Naive thymus-derived CD8-positive, alpha-beta T cell (primary cell): ENCODE data around the gene THOC6. TPM values are rescaled to one million over a fixed set of nuclear protein-coding genes. Genes with fewer than 3 reads are reported as not detected.

ENCODE experiments used
- ATAC-seq, 2 donors: fragments of 150-1000 bp; cut with Tn5 transposase in 1 of 2; sonication (Bioruptor Pico), chemical (Tn5 transposase) in 1 of 2; 1 replicate in 1 of 2; 2 replicates in 1 of 2; pipeline ENCODE4 v1.10.0; 2021; ENCODE audit warnings: mild to moderate bottlenecking in 2 of 2, moderate library complexity in 2 of 2
- POLR2A ChIA-PET: fragments of 350-600 bp; sonication (Branson Sonifier 250); formaldehyde crosslinking; loops from one replicate; lab custom pipeline; 2021; ENCODE audit warnings: antibody characterized with exemption; lab: Charles Lee
- DNase-seq, 10 donors: peaks; one replicate each; pipeline versions ENCODE4 v3.0.0 to v3.0.0-alpha.2; 2020 to 2022
- H3K27ac Mint-ChIP-seq, 10 donors: one replicate each; pipeline ENCODE4 v1.8.0; 2020 to 2022; ENCODE audit warnings: mild to moderate bottlenecking in 10 of 10, mixed read lengths in 10 of 10, moderate library complexity in 4 of 10, inconsistent platforms in 1 of 10
- H3K27me3 Mint-ChIP-seq, 5 donors: one replicate each; pipeline ENCODE4 v1.8.0; 2021 to 2022; ENCODE audit warnings: mixed read lengths in 5 of 5
- H3K36me3 Mint-ChIP-seq, 3 donors: one replicate each; pipeline ENCODE4 v1.8.0; 2020 to 2022; ENCODE audit warnings: mixed read lengths in 3 of 3, mild to moderate bottlenecking in 2 of 3, inconsistent platforms in 1 of 3
- H3K4me1 Mint-ChIP-seq, 4 donors: one replicate each; pipeline ENCODE4 v1.8.0; 2021 to 2022; ENCODE audit warnings: mixed read lengths in 4 of 4
- H3K4me3 Mint-ChIP-seq, 10 donors: one replicate each; pipeline ENCODE4 v1.8.0; 2020 to 2022; ENCODE audit warnings: mild to moderate bottlenecking in 10 of 10, mixed read lengths in 10 of 10, moderate library complexity in 6 of 10, inconsistent platforms in 1 of 10
- H3K9me3 Mint-ChIP-seq, 9 donors: one replicate each; pipeline ENCODE4 v1.8.0; 2020 to 2022; ENCODE audit warnings: mixed read lengths in 9 of 9, mild to moderate bottlenecking in 3 of 9, inconsistent platforms in 1 of 9, moderate library complexity in 1 of 9
- polyA plus RNA-seq, 3 donors: library from polyadenylated mRNA; unstranded; fragments of 300-500 nt; fragmentation: Illumina TruSeq; gene quantifications; one replicate each; pipeline ENCODE4 v1.2.3, GENCODE V29; 2021
- total RNA-seq, 8 experiments: library from RNA in 2 of 8; stranded (reverse) in 2 of 8; gene quantifications; one replicate each; pipeline ENCODE4 v1.2.3 and lab custom pipeline; 2021 to 2026

The THOC6 gene
- total and polyA plus RNA-seq, 5 experiments from 2014 or later = 24.2 to 59.0 (median 45.2) TPM

DNA sequence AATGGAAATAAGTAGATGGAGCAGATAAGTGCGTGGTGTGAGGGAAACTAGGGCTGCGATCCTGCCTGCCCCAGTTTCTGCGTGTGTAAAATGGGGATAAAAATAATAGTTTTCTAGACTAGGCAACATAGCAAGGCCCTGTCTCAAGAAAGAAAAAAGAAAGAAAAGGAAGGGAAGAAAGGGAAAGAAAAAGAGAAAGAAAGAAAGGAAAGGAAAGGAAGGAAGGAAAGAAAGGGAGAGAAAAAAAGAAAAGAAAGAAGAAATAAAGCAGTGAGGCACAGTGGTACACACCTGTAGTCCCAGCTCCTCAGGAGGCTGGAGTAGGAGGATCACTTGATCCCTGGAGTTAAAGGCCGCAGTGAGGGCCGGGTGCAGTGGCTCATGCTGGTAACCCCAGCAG is 41.4 kb upstream of the THOC6 start:
- POLR2A ChIA-PET = interaction anchor here (0.7 kb wide), 1 partner anchor 117 kb away, joined by 4 read pairs; no protein-coding TSS in a partner anchor
- H3K27ac Mint-ChIP-seq = peak overlapping the region in 1 of 10 donors; percentile 37
- peak overlapping the region in 9 of 10 donors; percentile 1 to 80 (median 67) for H3K4me3 Mint-ChIP-seq

DNA sequence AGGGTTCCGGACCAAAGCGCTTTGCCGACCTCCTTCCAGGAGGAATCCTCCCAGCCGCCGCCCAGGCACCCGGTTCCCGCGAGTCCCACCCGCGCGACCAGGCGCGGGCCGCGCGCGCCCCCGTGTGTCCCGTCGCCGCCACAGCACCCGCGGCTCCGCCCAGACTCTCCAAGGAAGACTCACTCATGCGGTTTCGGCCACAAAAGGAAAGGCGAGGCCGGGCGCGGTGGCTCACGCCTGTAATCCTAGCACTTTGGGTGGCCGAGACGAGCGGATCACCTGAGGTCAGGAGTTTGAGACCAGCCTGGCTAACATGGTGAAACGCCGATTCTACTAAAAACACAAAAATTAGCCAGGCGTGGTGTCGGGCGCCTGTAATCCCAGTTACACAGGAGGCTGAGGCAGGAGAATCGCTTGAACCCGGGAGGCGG is 40.1 kb upstream of the THOC6 start:
- Mint-ChIP-seq H3K27me3 (no peaks in the 10 kb centered on the region), H3K9me3 (no peaks in the 10 kb centered on the region), H3K27ac (no peak overlapping the region), H3K4me3 (peak overlapping the region in 4 of 10 donors; percentile 22 to 48 (median 28)), H3K36me3 (no peaks in the 10 kb centered on the region), H3K4me1 (peaks cover 0 to 25% (median 15%) of the 10 kb centered on the region in 4 donors)
- ATAC-seq (peak; percentile 50 to 55), DNase-seq (peak in 7 of 10 donors; percentile 45 to 69 (median 57))
- POLR2A ChIA-PET = no interaction called here

More for the DNA sequence above, 41.4 kb upstream of the THOC6 start:
- Mint-ChIP-seq H3K27me3 (no peaks in the 10 kb centered on the region), H3K36me3 (no peaks in the 10 kb centered on the region), H3K9me3 (no peaks in the 10 kb centered on the region), H3K4me1 (peaks cover 0 to 25% (median 15%) of the 10 kb centered on the region in 4 donors)
- no peak for DNase-seq
- no peak for ATAC-seq

DNA sequence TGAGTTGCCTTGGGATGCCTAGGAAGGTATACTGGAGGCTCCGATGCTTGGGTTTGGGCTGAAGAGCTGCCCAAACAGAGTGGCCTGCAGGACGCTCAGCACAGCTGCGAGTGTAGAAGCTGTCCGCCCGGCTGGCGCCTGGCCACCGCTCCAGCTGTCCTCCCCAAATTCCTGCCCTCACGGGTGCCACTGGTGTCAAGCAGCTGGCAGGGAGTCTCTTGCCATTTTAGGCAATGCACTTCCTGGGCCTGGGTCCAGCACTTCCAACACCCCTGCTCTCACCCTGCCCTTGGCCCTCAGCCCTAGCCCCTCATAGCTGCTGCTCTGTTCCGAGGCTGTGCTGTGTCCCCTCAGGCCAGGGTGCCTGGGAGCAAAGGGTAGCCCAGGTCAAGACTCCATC is 38.4 kb upstream of the THOC6 start:
- peaks cover 0 to 25% (median 14%) of the 10 kb centered on the region in 4 donors for H3K4me1 Mint-ChIP-seq
- H3K9me3 Mint-ChIP-seq = no peaks in the 10 kb centered on the region
- no peaks in the 10 kb centered on the region for H3K27me3 Mint-ChIP-seq
- DNase-seq (no peak), ATAC-seq (no peak)
- no peaks in the 10 kb centered on the region for H3K36me3 Mint-ChIP-seq
- H3K4me3 Mint-ChIP-seq = no peak overlapping the region
- H3K27ac Mint-ChIP-seq = no peak overlapping the region
- POLR2A ChIA-PET = no interaction called here

DNA sequence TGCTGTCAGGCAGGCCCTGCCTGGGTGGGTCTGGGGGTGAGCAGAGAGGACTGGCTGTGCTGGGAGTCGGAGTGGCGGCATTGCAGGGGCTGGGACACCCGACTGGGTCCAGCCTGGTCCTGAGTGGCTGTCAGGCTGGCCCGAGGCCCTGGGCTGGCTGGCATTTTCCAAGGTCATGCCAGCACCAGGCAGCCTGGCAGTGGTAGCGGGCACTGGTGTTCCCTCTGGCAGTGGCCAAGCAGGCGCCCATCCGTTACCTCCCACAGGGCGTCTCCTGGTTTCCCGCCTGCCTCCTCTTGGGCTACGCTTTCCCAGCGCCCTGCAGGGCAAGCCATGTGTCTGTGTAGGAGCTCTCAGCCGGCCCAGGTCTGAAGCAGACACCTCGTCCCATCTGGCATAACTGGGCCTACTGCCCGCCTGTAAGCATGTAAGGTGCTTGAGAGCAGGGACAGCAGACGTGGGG is 37.9 kb upstream of the THOC6 start:
- H3K4me3 Mint-ChIP-seq = no peak overlapping the region
- ATAC-seq (no peak), DNase-seq (no peak)
- peaks cover 0 to 22% (median 11%) of the 10 kb centered on the region in 4 donors for H3K4me1 Mint-ChIP-seq
- no peaks in the 10 kb centered on the region for H3K27me3 Mint-ChIP-seq
- POLR2A ChIA-PET = interaction anchor here (0.7 kb wide), 1 partner anchor 1135 kb away, joined by 3 read pairs; no protein-coding TSS in a partner anchor
- H3K36me3 Mint-ChIP-seq = no peaks in the 10 kb centered on the region
- H3K27ac Mint-ChIP-seq = no peak overlapping the region
- no peaks in the 10 kb centered on the region for H3K9me3 Mint-ChIP-seq

DNA sequence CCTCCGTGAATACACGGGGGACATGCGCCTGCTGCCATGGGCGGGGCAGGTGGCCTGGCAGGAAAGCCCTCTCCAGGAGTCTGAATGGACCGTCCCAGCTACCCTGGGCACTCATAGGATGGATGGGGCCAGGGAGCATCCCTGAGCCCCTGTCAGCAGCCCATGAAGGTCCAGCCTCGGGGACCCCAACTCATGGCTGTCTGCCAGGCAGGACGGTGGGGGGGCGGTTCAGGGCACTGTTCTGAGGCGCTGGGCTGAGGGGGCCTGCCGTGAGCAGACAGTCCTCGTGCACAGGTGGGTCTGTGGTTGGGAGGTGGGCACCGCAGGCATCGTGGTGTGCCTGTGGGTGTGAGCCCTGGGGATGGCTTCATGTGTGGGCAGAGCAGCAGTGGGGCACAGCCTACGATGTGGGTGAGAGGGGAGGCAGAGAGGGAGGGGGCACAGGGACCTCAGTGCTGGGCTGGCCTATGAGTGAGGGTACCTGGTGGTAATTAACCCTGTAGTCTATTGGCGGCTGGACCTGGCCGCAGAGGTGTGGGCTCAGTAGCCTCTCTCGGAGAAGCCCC is 37.1 kb upstream of the THOC6 start:
- DNase-seq (no peak), ATAC-seq (no peak)
- POLR2A ChIA-PET = interaction anchor here (0.7 kb wide), 1 partner anchor 1134 kb away, joined by 3 read pairs; no protein-coding TSS in a partner anchor
- Mint-ChIP-seq H3K9me3 (no peaks in the 10 kb centered on the region), H3K36me3 (no peaks in the 10 kb centered on the region), H3K27me3 (no peaks in the 10 kb centered on the region), H3K4me3 (no peak overlapping the region), H3K27ac (no peak overlapping the region), H3K4me1 (peaks cover 0 to 14% (median 7%) of the 10 kb centered on the region in 4 donors)

DNA sequence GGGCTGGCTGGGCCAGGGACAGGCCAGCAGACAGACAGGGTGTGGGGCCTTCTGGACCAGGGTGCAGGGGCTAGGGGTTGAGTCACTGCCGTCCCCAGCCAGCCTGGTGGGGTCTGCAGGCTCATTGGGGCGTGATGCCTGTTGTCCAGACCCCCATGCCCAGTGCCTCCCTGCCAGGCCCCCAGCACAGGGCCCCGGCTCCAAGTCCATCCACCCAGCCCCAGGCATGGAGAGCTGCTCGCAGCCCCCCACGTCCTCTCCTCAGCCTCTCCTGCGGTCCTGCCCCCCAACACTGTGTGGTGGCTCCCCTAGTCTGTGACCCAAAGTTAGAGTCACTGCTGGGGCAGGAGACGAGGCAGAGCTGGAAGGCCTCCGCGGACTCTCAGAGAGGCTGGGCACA is 36.5 kb upstream of the THOC6 start:
- POLR2A ChIA-PET = no interaction called here
- no peaks in the 10 kb centered on the region for H3K36me3 Mint-ChIP-seq
- DNase-seq (no peak), ATAC-seq (no peak)
- peaks cover 0 to 9% (median 5%) of the 10 kb centered on the region in 4 donors for H3K4me1 Mint-ChIP-seq
- no peak overlapping the region for H3K4me3 Mint-ChIP-seq
- no peak overlapping the region for H3K27ac Mint-ChIP-seq
- H3K9me3 Mint-ChIP-seq = no peaks in the 10 kb centered on the region
- H3K27me3 Mint-ChIP-seq = no peaks in the 10 kb centered on the region

GRCh38 chr16:2987833-2988232 is 36.0 kb upstream of the THOC6 start:
- Mint-ChIP-seq H3K9me3 (no peaks in the 10 kb centered on the region), H3K36me3 (no peaks in the 10 kb centered on the region), H3K27ac (no peak overlapping the region), H3K27me3 (no peaks in the 10 kb centered on the region), H3K4me1 (peaks cover 0 to 7% (median 2%) of the 10 kb centered on the region in 4 donors), H3K4me3 (no peak overlapping the region)
- no peak for DNase-seq
- no peak for ATAC-seq
- POLR2A ChIA-PET = no interaction called here

DNA sequence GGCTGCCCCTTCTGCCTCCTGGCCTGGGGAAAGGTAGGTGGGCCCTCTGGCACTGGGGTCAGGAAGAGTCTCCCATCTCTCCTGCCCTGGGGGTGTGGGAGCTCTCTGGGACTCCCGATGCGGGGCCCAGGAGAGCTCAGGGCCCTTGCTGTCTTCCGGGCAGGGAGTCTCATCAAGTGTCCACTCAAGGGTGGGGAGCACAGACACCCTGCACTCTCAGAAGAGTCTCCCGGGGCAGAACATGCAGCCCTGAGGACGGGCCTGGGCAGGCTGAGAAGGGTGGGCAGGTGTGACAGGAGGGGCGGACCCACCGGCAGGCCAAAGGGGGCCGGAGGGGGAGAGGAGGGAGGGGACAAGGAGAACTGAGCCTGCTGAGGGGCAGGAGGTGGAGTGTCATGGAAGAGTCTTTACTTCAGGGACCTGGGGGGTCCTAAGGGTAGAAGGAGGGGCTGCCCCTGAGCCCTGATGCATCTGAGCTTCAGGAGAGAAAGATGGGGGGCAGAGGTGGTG is 35.2 kb upstream of the THOC6 start:
- Mint-ChIP-seq H3K4me3 (no peak overlapping the region), H3K4me1 (peaks cover 0 to 4% (median 2%) of the 10 kb centered on the region in 4 donors), H3K36me3 (no peaks in the 10 kb centered on the region), H3K27ac (peak overlapping the region in 1 of 10 donors; percentile 18), H3K9me3 (no peaks in the 10 kb centered on the region), H3K27me3 (no peaks in the 10 kb centered on the region)
- POLR2A ChIA-PET = interaction anchor here (2.3 kb wide), 1 partner anchor 7 kb away, joined by 6 read pairs; no protein-coding TSS in a partner anchor
- ATAC-seq (no peak), DNase-seq (no peak)

- ATAC-seq (no peak), DNase-seq (no peak)
- H3K36me3 Mint-ChIP-seq = no peaks in the 10 kb centered on the region
- no peak overlapping the region for H3K27ac Mint-ChIP-seq
- no peaks in the 10 kb centered on the region for H3K9me3 Mint-ChIP-seq
- POLR2A ChIA-PET = interaction anchor here (2.3 kb wide), 1 partner anchor 10 kb away, joined by 6 read pairs; no protein-coding TSS in a partner anchor
- H3K4me1 Mint-ChIP-seq = no peaks in the 10 kb centered on the region
- no peaks in the 10 kb centered on the region for H3K27me3 Mint-ChIP-seq
- H3K4me3 Mint-ChIP-seq = no peak overlapping the region
Observed at GRCh38 chr16:2990891-2991290, 32.9 kb upstream of the THOC6 start.

- Mint-ChIP-seq H3K9me3 (no peaks in the 10 kb centered on the region), H3K27me3 (no peaks in the 10 kb centered on the region), H3K27ac (no peak overlapping the region), H3K36me3 (no peaks in the 10 kb centered on the region), H3K4me1 (no peaks in the 10 kb centered on the region), H3K4me3 (no peak overlapping the region)
- POLR2A ChIA-PET = interaction anchor here (0.8 to 0.9 kb wide), 2 partner anchors 11 to 36 kb away, joined by 4 read pairs; no protein-coding TSS in a partner anchor
- DNase-seq = no peak
- ATAC-seq = no peak
Observed at GRCh38 chr16:2991566-2992261, 32.1 kb upstream of the THOC6 start.

DNA sequence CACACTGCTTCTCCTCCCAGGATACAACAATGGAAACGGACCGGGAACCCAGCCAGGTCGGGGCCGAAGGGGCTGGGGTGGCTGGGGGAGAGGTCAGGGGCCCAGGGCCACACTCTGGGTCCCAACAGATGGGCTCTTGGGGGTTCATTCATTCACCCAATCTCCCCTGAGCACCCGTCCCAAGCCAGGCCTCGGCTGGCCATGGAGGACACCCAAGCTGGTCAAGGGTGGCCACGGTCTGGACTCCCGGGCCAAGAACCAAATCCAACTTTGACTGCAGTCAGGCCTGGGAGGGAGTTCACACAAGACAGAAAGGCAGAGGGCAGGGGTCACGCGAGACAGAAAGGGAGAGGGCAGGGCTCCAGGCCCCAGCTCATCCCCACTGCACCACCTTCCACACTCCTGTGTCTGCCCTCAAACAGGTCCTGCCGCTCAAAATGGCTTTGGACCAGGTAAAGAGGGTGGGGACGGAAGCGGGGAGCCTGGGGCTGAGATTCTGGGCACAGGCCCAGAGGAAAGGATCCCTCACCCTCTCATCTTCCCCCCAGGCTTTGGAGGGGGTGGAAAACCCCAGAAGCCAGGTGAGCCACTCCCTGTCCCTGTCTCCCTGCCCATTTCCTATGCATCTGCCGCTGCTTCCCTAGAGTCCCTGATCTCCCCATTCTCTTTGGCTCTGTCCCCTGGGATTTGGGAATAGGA is 31.3 kb upstream of the THOC6 start:
- DNase-seq (no peak), ATAC-seq (no peak)
- Mint-ChIP-seq H3K27ac (peak overlapping the region in 1 of 10 donors; percentile 43), H3K36me3 (no peaks in the 10 kb centered on the region), H3K9me3 (no peaks in the 10 kb centered on the region), H3K4me3 (no peak overlapping the region), H3K27me3 (no peaks in the 10 kb centered on the region), H3K4me1 (no peaks in the 10 kb centered on the region)
- POLR2A ChIA-PET = interaction anchor here (0.9 kb wide), 1 partner anchor 12 kb away, joined by 4 read pairs; no protein-coding TSS in a partner anchor

- no peak for ATAC-seq
- H3K4me1 Mint-ChIP-seq = peaks cover 0 to 1% (median 0%) of the 10 kb centered on the region in 4 donors
- no peak for DNase-seq
- no peaks in the 10 kb centered on the region for H3K36me3 Mint-ChIP-seq
- no peak overlapping the region for H3K4me3 Mint-ChIP-seq
- POLR2A ChIA-PET = no interaction called here
- no peak overlapping the region for H3K27ac Mint-ChIP-seq
- peaks cover 0 to 17% (median 0%) of the 10 kb centered on the region in 5 donors for H3K27me3 Mint-ChIP-seq
- H3K9me3 Mint-ChIP-seq = no peaks in the 10 kb centered on the region
Observed at GRCh38 chr16:2996298-2996697, 27.5 kb upstream of the THOC6 start.
